CD4-positive, CD25-positive, alpha-beta regulatory T cell (primary cell): Measurements from ENCODE around the gene KRCC1. TPM values are rescaled to one million over a fixed set of nuclear protein-coding genes. Genes with fewer than 3 reads are reported as not detected.

Experiments
- ATAC-seq, 2 donors: fragments of 150-1000 bp; cut with Tn5 transposase; one replicate each; pipeline ENCODE4 v1.10.0; 2021; ENCODE audit warnings: low read depth in 2 of 2, moderate number of reproducible peaks in 2 of 2, moderate library complexity in 1 of 2
- DNase-seq, 3 donors: peaks; one replicate each; pipeline versions ENCODE4 v3.0.0 to v3.0.0-alpha.2; 2012 to 2022; ENCODE audit warnings: mixed read lengths in 1 of 3
- H3K27ac ChIP-seq: one replicate; pipeline ENCODE4 v1.7.0; 2013; ENCODE audit warnings: mild to moderate bottlenecking, low read length; ENCODE audit not compliant: insufficient read depth, poor library complexity, severe bottlenecking
- H3K27me3 ChIP-seq: one replicate; pipeline ENCODE4 v1.7.0; 2013; ENCODE audit warnings: low read length; ENCODE audit not compliant: control insufficient read depth, insufficient read depth
- H3K36me3 ChIP-seq: one replicate; pipeline ENCODE4 v1.7.0; 2013; ENCODE audit warnings: mild to moderate bottlenecking, low read length, moderate library complexity; ENCODE audit not compliant: control insufficient read depth, insufficient read depth
- H3K4me1 ChIP-seq: 2 replicates; pipeline ENCODE4 v1.7.0; 2013; ENCODE audit warnings: mild to moderate bottlenecking, low read length; ENCODE audit not compliant: insufficient read depth, control insufficient read depth, poor library complexity, severe bottlenecking
- H3K4me3 ChIP-seq: one replicate; pipeline ENCODE4 v1.7.0; 2013; ENCODE audit warnings: low read depth, mild to moderate bottlenecking, low read length, moderate library complexity
- H3K9me3 ChIP-seq, 2 experiments: 1 replicate in 1 of 2; 2 replicates in 1 of 2; pipeline ENCODE4 v1.7.0; 2013; ENCODE audit warnings: low read length in 2 of 2, mild to moderate bottlenecking in 1 of 2, moderate library complexity in 1 of 2; ENCODE audit not compliant: control insufficient read depth in 2 of 2
- H3K27ac Mint-ChIP-seq, 3 donors: one replicate each; pipeline ENCODE4 v1.8.0; 2020 to 2022; ENCODE audit warnings: mild to moderate bottlenecking in 3 of 3, mixed read lengths in 3 of 3, moderate library complexity in 2 of 3
- H3K27me3 Mint-ChIP-seq: one replicate; pipeline ENCODE4 v1.8.0; 2022; ENCODE audit warnings: mild to moderate bottlenecking, mixed read lengths
- H3K36me3 Mint-ChIP-seq: one replicate; pipeline ENCODE4 v1.8.0; 2020; ENCODE audit warnings: mixed read lengths
- H3K4me1 Mint-ChIP-seq, 4 donors: one replicate each; pipeline ENCODE4 v1.8.0; 2020 to 2022; ENCODE audit warnings: mixed read lengths in 4 of 4, mild to moderate bottlenecking in 1 of 4
- H3K4me3 Mint-ChIP-seq, 4 donors: one replicate each; pipeline ENCODE4 v1.8.0; 2020 to 2022; ENCODE audit warnings: mild to moderate bottlenecking in 4 of 4, mixed read lengths in 4 of 4, moderate library complexity in 3 of 4
- H3K9me3 Mint-ChIP-seq, 7 donors: one replicate each; pipeline ENCODE4 v1.8.0; 2020 to 2022; ENCODE audit warnings: mixed read lengths in 7 of 7, mild to moderate bottlenecking in 3 of 7, moderate library complexity in 2 of 7
- polyA plus RNA-seq, 4 donors: library from polyadenylated mRNA; unstranded; fragments of 300-500 nt; fragmentation: Illumina TruSeq; gene quantifications; one replicate each; pipeline ENCODE4 v1.2.3, GENCODE V29; 2021
- total RNA-seq: library from RNA; stranded (reverse); gene quantifications from one replicate; pipeline ENCODE4 v1.2.3, GENCODE V29; 2022

The KRCC1 gene
- total and polyA plus RNA-seq, 5 donors from 2014 or later: 11.8 to 41.9 (median 40.6) TPM

DNA sequence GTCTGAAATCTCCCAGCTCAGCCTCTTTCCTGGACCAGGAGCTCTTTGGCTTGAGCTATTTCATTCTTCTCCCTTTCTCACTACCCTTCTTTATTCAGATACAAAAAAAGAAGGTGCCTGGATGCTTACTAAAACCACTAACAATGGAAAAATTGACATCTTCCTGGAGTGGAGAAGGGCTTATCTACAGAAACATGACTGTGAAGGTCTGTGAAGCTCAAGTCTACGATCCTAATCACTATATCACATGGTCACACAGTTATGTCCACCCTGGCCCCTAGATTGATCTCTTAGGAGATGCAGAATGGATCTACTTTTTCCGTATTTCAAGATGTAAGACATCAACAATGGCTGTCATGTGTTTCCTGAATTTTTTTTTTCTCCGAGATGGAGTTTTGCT, 5.7 kb upstream of the KRCC1 start:
- no peaks in the 10 kb centered on the region for H3K9me3 ChIP-seq
- H3K36me3 ChIP-seq: no peaks in the 10 kb centered on the region
- no peak overlapping the region for H3K27ac ChIP-seq
- ATAC-seq: no peak
- Mint-ChIP-seq H3K27ac (no peak overlapping the region), H3K27me3 (peaks cover 4% of the 10 kb centered on the region), H3K9me3 (no peaks in the 10 kb centered on the region), H3K4me3 (peak overlapping the region in 1 of 4 donors; percentile 67), H3K4me1 (peaks cover under 1 to 13% (median 5%) of the 10 kb centered on the region in 4 donors), H3K36me3 (no peaks in the 10 kb centered on the region)
- H3K27me3 ChIP-seq: no peaks in the 10 kb centered on the region
- no peak overlapping the region for H3K4me3 ChIP-seq
- no peak for DNase-seq
- peaks cover 2% of the 10 kb centered on the region for H3K4me1 ChIP-seq

DNA sequence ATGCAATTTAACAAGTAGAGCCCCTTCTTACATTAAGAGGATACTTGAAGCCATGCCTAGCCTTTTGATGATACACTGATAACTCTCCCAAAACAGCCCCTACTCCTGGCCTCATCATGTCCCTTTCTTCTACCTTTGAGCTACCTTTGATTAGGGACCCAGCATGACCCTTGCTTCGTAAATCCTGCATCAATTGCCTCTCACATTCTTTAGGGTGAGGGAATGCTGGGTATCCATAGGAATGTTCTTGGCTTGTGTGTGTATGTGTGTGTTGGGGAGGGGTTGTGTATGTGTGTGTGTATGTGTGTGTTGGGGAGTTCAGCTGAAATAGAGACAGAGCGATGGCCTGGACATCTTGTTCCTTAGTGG, 5.3 kb upstream of the KRCC1 start:
- peaks cover 5 to 16% (median 9%) of the 10 kb centered on the region in 4 donors for H3K4me1 Mint-ChIP-seq
- H3K4me1 ChIP-seq: peaks cover 6% of the 10 kb centered on the region
- H3K27me3 Mint-ChIP-seq: peaks cover 6% of the 10 kb centered on the region
- H3K36me3 ChIP-seq: no peaks in the 10 kb centered on the region
- peak overlapping the region in 1 of 4 donors; percentile 67 for H3K4me3 Mint-ChIP-seq
- no peaks in the 10 kb centered on the region for H3K27me3 ChIP-seq
- H3K4me3 ChIP-seq: no peak overlapping the region
- DNase-seq: no peak
- H3K9me3 Mint-ChIP-seq: no peaks in the 10 kb centered on the region
- H3K36me3 Mint-ChIP-seq: no peaks in the 10 kb centered on the region
- H3K27ac ChIP-seq: no peak overlapping the region
- no peaks in the 10 kb centered on the region for H3K9me3 ChIP-seq
- H3K27ac Mint-ChIP-seq: peak overlapping the region in 1 of 3 donors; percentile 92
- no peak for ATAC-seq

DNA sequence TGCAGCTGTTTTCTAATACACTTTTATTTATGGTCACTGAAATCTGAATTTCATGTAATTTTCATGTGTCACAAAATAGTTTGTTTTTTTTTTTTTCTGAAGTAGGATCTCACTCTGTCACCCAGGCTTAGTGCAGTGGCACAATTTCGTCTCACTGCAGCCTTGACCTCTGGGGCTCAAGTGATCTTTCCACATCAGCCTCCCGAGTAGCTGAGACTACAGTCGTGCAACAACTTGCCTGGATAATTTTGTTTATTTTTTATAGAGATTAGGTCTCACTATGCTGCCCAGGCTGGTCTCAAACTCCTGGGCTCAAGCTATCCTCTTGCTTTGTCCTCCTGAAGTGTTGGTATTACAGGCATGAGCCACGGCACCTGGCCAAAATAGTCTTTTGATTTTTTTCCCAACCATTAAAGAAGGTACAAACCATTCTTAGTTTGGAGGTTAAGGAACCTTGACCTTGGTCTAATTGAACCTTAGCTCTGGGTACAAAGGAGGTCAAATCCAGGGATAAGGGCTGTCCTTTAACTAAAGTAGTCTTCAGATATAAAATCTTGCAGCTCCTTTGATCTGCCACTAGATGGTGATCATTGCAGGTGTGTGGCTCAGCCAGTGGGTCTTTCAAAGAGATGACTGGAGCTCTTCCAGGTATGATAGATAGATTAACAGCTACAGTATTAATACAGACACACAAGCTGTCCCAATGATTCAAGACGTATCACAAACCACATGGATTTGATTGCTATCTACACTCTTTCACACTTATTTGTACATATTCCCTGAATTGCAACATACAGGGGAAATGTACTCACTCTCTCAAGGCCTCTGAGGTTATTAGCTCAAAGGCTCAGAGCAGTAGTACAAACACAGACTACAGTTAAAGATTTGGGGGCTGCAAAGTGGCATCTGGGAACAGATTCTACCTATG, 4.7 kb upstream of the KRCC1 start:
- H3K4me1 ChIP-seq: peaks cover 8% of the 10 kb centered on the region
- Mint-ChIP-seq H3K4me1 (peaks cover 8 to 19% (median 12%) of the 10 kb centered on the region in 4 donors), H3K36me3 (no peaks in the 10 kb centered on the region), H3K4me3 (peak overlapping the region in 1 of 4 donors; percentile 67), H3K9me3 (no peaks in the 10 kb centered on the region), H3K27me3 (peaks cover 8% of the 10 kb centered on the region), H3K27ac (no peak overlapping the region)
- ATAC-seq (peak; percentile 28 to 29), DNase-seq (peak in 2 of 3 donors; percentile 58 to 60)
- no peak overlapping the region for H3K4me3 ChIP-seq
- no peaks in the 10 kb centered on the region for H3K27me3 ChIP-seq
- H3K36me3 ChIP-seq: no peaks in the 10 kb centered on the region
- no peaks in the 10 kb centered on the region for H3K9me3 ChIP-seq
- no peak overlapping the region for H3K27ac ChIP-seq

DNA sequence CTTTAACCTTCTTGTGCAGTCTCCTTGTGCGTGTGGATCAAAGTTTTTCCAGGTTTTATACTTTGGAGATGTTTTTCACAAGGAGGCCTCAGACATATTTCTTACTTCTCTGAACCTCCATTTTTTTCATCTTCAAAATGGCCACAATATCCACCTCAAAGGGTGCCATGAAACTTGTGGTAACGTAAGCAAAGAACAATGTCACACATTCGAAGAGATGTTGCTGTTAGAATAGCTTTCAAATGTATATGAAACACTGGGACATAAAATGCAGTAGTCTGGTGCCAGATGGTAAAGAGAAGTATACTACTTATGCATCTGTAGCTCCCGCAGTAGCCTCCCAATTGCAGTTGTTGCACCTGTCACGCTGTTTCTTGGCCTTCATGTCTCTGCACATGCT, 2.6 kb upstream of the KRCC1 start:
- H3K27ac ChIP-seq: no peak overlapping the region
- H3K4me3 ChIP-seq: no peak overlapping the region
- Mint-ChIP-seq H3K27me3 (peaks cover 4% of the 10 kb centered on the region), H3K4me3 (peak overlapping the region in 2 of 4 donors; percentile 4 to 93), H3K36me3 (peaks cover 3% of the 10 kb centered on the region), H3K4me1 (peaks cover 24 to 31% (median 28%) of the 10 kb centered on the region in 4 donors), H3K27ac (no peak overlapping the region), H3K9me3 (no peaks in the 10 kb centered on the region)
- H3K36me3 ChIP-seq: no peaks in the 10 kb centered on the region
- H3K4me1 ChIP-seq: peaks cover 28% of the 10 kb centered on the region
- no peaks in the 10 kb centered on the region for H3K27me3 ChIP-seq
- DNase-seq (no peak), ATAC-seq (no peak)
- no peaks in the 10 kb centered on the region for H3K9me3 ChIP-seq

DNA sequence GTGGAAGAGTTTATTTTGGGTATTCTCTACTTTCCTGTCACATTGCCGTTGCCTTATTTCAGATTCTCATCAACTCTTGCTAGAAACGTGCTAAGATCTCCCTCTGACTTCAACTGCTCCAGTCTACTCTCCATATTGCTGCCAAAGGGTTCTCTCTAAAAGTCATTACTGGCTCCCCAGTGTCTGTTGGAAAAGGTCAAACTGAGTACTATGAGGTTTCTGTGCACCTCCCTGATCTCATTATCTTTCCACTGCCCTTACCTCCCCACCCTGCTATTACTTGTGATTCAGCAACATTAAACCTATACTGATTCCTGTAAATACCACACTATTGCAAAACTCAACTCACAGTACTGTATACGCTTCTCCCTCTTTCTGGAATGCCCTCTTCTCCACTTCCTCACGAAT, 1.9 kb upstream of the KRCC1 start:
- Mint-ChIP-seq H3K27ac (peak overlapping the region in 1 of 3 donors; percentile 85), H3K9me3 (no peaks in the 10 kb centered on the region), H3K36me3 (peaks cover 3% of the 10 kb centered on the region), H3K4me1 (peaks cover 28 to 38% (median 34%) of the 10 kb centered on the region in 4 donors), H3K27me3 (peaks cover 4% of the 10 kb centered on the region), H3K4me3 (peak overlapping the region in 2 of 4 donors; percentile 2 to 93)
- no peak for DNase-seq
- Histone ChIP-seq H3K27me3 (no peaks in the 10 kb centered on the region), H3K27ac (no peak overlapping the region), H3K9me3 (no peaks in the 10 kb centered on the region), H3K4me3 (no peak overlapping the region), H3K4me1 (peaks cover 34% of the 10 kb centered on the region), H3K36me3 (no peaks in the 10 kb centered on the region)
- no peak for ATAC-seq

DNA sequence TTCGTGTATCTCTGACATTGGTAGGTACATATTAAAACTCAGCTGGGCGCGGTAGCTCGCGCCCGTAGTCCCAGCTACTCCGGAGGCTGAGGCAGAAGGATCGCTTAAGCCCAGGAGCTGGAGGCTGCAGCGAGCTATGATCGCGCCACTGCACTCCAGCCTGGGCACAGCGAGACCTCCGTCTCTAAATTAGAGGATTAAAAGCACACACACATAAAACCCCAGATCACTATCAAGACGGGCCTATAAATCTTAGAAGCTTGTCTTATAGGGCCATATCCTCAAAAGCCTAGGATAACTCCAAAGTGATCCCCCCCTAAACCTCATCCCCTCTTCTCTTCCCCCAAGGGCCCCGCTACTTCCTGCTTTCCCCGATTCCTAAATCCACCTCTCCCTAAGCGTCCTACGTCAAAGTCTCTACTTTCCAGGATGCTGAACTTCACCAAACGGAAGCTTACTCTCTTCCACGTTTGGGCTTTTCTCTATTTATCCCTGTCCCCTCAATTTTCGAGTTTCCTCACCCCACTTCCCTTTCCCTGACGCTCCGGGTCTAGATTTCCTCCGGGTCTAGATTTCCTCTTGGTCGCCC, 707 bp downstream of the KRCC1 start:
- Histone ChIP-seq H3K27ac (peak overlapping the region; percentile 93), H3K4me3 (peak overlapping the region; percentile 96), H3K9me3 (no peaks in the 10 kb centered on the region), H3K4me1 (peaks cover 34% of the 10 kb centered on the region), H3K27me3 (no peaks in the 10 kb centered on the region), H3K36me3 (no peaks in the 10 kb centered on the region)
- H3K36me3 Mint-ChIP-seq: peaks cover 3% of the 10 kb centered on the region
- DNase-seq (peak in 2 of 3 donors; percentile 6 to 37), ATAC-seq (no peak)
- H3K9me3 Mint-ChIP-seq: no peaks in the 10 kb centered on the region
- peak overlapping the region; percentile 93 to 98 (median 97) for H3K27ac Mint-ChIP-seq
- H3K27me3 Mint-ChIP-seq: peaks cover 4% of the 10 kb centered on the region
- H3K4me1 Mint-ChIP-seq: peaks cover 36 to 50% (median 45%) of the 10 kb centered on the region in 4 donors
- H3K4me3 Mint-ChIP-seq: peak overlapping the region; percentile 93 to 97 (median 96)

DNA sequence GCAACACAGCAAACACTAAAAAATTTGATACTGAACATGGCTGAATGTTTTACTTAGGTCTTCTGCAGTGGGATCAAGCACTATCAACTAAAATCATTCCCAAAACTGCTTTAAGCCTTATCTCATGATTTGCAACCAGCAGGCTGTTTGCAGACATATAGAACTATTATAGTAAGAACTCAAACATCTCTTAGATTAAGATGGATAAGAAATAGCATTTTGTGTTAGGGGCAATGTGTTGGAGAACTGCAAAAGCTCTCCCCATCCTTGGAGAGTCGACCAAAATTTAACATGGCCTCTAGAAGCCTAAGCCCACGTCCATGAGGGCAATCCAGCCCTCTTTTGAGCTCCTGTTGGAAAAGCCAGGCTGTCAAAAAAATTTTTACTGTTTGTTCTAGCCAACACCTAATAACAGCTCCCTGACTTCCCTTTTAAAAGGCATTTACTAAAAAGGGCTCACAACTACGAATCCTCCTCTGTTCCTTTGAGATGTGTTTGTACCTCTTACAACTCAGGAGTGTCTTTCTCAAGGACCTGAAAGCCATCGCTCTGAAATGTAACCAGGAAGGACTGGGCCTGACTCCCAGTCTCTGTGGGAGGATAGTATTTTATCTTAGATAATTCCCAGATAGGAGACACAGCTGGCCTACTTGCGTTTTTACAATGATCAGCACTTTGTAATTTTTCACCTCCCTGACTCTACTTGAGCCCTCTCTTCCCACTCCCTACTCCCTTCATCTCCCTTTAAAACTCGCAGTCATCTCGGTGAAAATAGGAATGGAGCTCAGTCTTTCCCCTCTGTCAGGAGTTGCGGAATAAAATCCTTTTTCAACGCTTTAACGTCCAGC, 1.4 kb downstream of the KRCC1 start:
- DNase-seq (no peak), ATAC-seq (no peak)
- no peaks in the 10 kb centered on the region for H3K27me3 ChIP-seq
- H3K4me3 Mint-ChIP-seq: peak overlapping the region; percentile 93 to 97 (median 96)
- no peaks in the 10 kb centered on the region for H3K36me3 ChIP-seq
- peaks cover 4% of the 10 kb centered on the region for H3K27me3 Mint-ChIP-seq
- peaks cover 41 to 57% (median 50%) of the 10 kb centered on the region in 4 donors for H3K4me1 Mint-ChIP-seq
- peak overlapping the region; percentile 93 for H3K27ac ChIP-seq
- H3K4me3 ChIP-seq: peak overlapping the region; percentile 96
- H3K27ac Mint-ChIP-seq: peak overlapping the region; percentile 93 to 98 (median 97)
- H3K9me3 Mint-ChIP-seq: no peaks in the 10 kb centered on the region
- H3K36me3 Mint-ChIP-seq: peaks cover 3% of the 10 kb centered on the region
- peaks cover 34% of the 10 kb centered on the region for H3K4me1 ChIP-seq
- no peaks in the 10 kb centered on the region for H3K9me3 ChIP-seq
